ENCODE results near the gene PAIP1.
"Not testable (repeated sequence)": the region's sequence is repeated elsewhere in the genome, so short reads cannot be mapped to it uniquely, and the experiment has no call there.

Gene PAIP1
- long read RNA-seq, donor 1, transcript PAIP1-203 (11 exons, 1,734 nt), result minor isoform, 19 of 86 reads
- long read RNA-seq, donor 1, transcript PAIP1-201 (11 exons, 2,782 nt), result major isoform, 49 of 86 reads
- long read RNA-seq, donor 1, partial matches to known transcripts, result 14 of 86 reads
- long read RNA-seq, donor 1, other reads (novel, unspliced or antisense), result 0 of 86 reads
- long read RNA-seq, donor 2, transcript PAIP1-201 (11 exons, 2,782 nt), result major isoform, 19 of 45 reads
- long read RNA-seq, donor 2, transcript PAIP1-203 (11 exons, 1,734 nt), result minor isoform, 18 of 45 reads
- long read RNA-seq, donor 2, partial matches to known transcripts, result 5 of 45 reads
- long read RNA-seq, donor 2, other reads (novel, unspliced or antisense), result 0 of 45 reads
- long read RNA-seq, donor 3, transcript PAIP1-201 (11 exons, 2,782 nt), result major isoform, 17 of 29 reads
- long read RNA-seq, donor 3, transcript PAIP1-203 (11 exons, 1,734 nt), result minor isoform, 12 of 29 reads
- long read RNA-seq, donor 3, partial matches to known transcripts, result 0 of 29 reads
- long read RNA-seq, donor 3, other reads (novel, unspliced or antisense), result 0 of 29 reads
- long read RNA-seq, donor 4, transcript PAIP1-201 (11 exons, 2,782 nt), result major isoform, 25 of 51 reads
- long read RNA-seq, donor 4, transcript PAIP1-203 (11 exons, 1,734 nt), result minor isoform, 20 of 51 reads
- long read RNA-seq, donor 4, partial matches to known transcripts, result 5 of 51 reads
- long read RNA-seq, donor 4, other reads (novel, unspliced or antisense), result 0 of 51 reads
- long read RNA-seq, donor 5, transcript PAIP1-202 (11 exons, 1,814 nt), result minor isoform, 5 of 42 reads
- long read RNA-seq, donor 5, transcript PAIP1-203 (11 exons, 1,734 nt), result minor isoform, 17 of 42 reads
- long read RNA-seq, donor 5, transcript PAIP1-201 (11 exons, 2,782 nt), result major isoform, 20 of 42 reads
- long read RNA-seq, donor 5, partial matches to known transcripts, result 0 of 42 reads
- long read RNA-seq, donor 5, other reads (novel, unspliced or antisense), result 0 of 42 reads
- long read RNA-seq, donor 6, transcript PAIP1-203 (11 exons, 1,734 nt), result minor isoform, 15 of 58 reads
- long read RNA-seq, donor 6, transcript PAIP1-201 (11 exons, 2,782 nt), result major isoform, 25 of 58 reads
- long read RNA-seq, donor 6, partial matches to known transcripts, result 15 of 58 reads
- long read RNA-seq, donor 6, other reads (novel, unspliced or antisense), result 0 of 58 reads
- long read RNA-seq, donor 7, transcript PAIP1-203 (11 exons, 1,734 nt), result minor isoform, 22 of 86 reads
- long read RNA-seq, donor 7, transcript PAIP1-201 (11 exons, 2,782 nt), result major isoform, 41 of 86 reads
- long read RNA-seq, donor 7, partial matches to known transcripts, result 21 of 86 reads
- long read RNA-seq, donor 7, other reads (novel, unspliced or antisense), result 0 of 86 reads
- long read RNA-seq, donor 8, transcript PAIP1-203 (11 exons, 1,734 nt), result minor isoform, 18 of 73 reads
- long read RNA-seq, donor 8, transcript PAIP1-201 (11 exons, 2,782 nt), result major isoform, 39 of 73 reads
- long read RNA-seq, donor 8, partial matches to known transcripts, result 15 of 73 reads
- long read RNA-seq, donor 8, other reads (novel, unspliced or antisense), result 0 of 73 reads

- DNase-seq, result peak; percentile 97
Observed at GRCh38 chr5:43556857-43557542, at the start of gene PAIP1. TSS of gene PAIP1 (minus strand) at chr5:43557077. CDS start at chr5:43556846, 231 bp downstream.

GRCh38 chr5:43606351-43606750 lies 49.5 kb upstream of the PAIP1 start:
- DNase-seq, result no peak

- no peak for DNase-seq
Observed at GRCh38 chr5:43604699-43605098, 47.8 kb upstream of the PAIP1 start.

GRCh38 chr5:43603344-43604217 lies 46.7 kb upstream of the PAIP1 start:
- peak; percentile 73 for DNase-seq

- peak; percentile 92 for DNase-seq
Observed at GRCh38 chr5:43602461-43603343, 45.8 kb upstream of the PAIP1 start, which contains the start of gene NNT. TSS of gene NNT (plus strand) at chr5:43603180. CDS start at chr5:43609196, 6,016 bp downstream.

GRCh38 chr5:43601454-43602260 lies 44.8 kb upstream of the PAIP1 start:
- peak; percentile 6 for DNase-seq

- not testable (repeated sequence) for DNase-seq
Observed at GRCh38 chr5:43598927-43599326, 42.0 kb upstream of the PAIP1 start.

GRCh38 chr5:43592363-43592762 lies 35.5 kb upstream of the PAIP1 start:
- DNase-seq, result no peak

GRCh38 chr5:43590700-43591099 lies 33.8 kb upstream of the PAIP1 start:
- no peak for DNase-seq

GRCh38 chr5:43589310-43589709 lies 32.4 kb upstream of the PAIP1 start:
- no peak for DNase-seq

GRCh38 chr5:43588842-43589241 lies 32.0 kb upstream of the PAIP1 start:
- DNase-seq, result no peak

- DNase-seq, result no peak
Observed at GRCh38 chr5:43584166-43584699, 27.4 kb upstream of the PAIP1 start.

GRCh38 chr5:43583724-43584123 lies 26.8 kb upstream of the PAIP1 start:
- no peak for DNase-seq

- DNase-seq, result no peak
Observed at GRCh38 chr5:43582082-43583005, 25.5 kb upstream of the PAIP1 start.

- DNase-seq, result no peak
Observed at GRCh38 chr5:43581398-43581797, 24.5 kb upstream of the PAIP1 start.

- DNase-seq, result not testable (repeated sequence)
Observed at GRCh38 chr5:43580402-43581210, 23.7 kb upstream of the PAIP1 start.

Data from right kidney (tissue), 9 donors.